GM12878 (cell line): Measurements from ENCODE around the gene PLPPR2. TPM values are rescaled to one million over a fixed set of nuclear protein-coding genes. Genes with fewer than 3 reads are reported as not detected.

Source experiments
- BCL3 ChIP-seq: IDR thresholded peaks from 2 replicates; pipeline ENCODE4 v1.6.1; 2011; ENCODE audit warnings: borderline replicate concordance, low read depth, mild to moderate bottlenecking, moderate library complexity, low read length; ENCODE audit not compliant: insufficient read depth, poor library complexity, severe bottlenecking
- BHLHE40 ChIP-seq, 2 experiments: fragments of 450-650 bp in 1 of 2; IDR thresholded peaks; 2 replicates each; pipeline ENCODE4 v1.6.1; 2011 to 2017; ENCODE audit warnings: low read depth in 2 of 2, borderline replicate concordance in 1 of 2, improper control_type of control experiment in 1 of 2, low read length in 1 of 2, mild to moderate bottlenecking in 1 of 2
- CUX1 ChIP-seq: IDR thresholded peaks from 2 replicates; pipeline ENCODE4 v1.6.1; 2012; ENCODE audit warnings: improper control_type of control experiment, low read depth, low read length; ENCODE audit not compliant: insufficient replicate concordance
- FOS ChIP-seq: IDR thresholded peaks from 3 replicates; pipeline ENCODE4 v1.6.1; 2011; ENCODE audit warnings: borderline replicate concordance; ENCODE audit not compliant: insufficient read length; ENCODE audit errors: extremely low read depth
- HDAC6 ChIP-seq: fragments of 200-600 bp; sonication (generic); IDR thresholded peaks from one replicate; pipeline ENCODE4 v1.8.0; 2017; ENCODE audit warnings: antibody characterized with exemption; ENCODE audit not compliant: unreplicated experiment
- HSF1 ChIP-seq: fragments of 150-350 bp; IDR thresholded peaks from 2 replicates; pipeline ENCODE4 v1.6.1; 2014; ENCODE audit warnings: mild to moderate bottlenecking, low read depth, low read length
- IRF3 ChIP-seq: fragments of 450-650 bp; IDR thresholded peaks from 2 replicates; pipeline ENCODE4 v1.6.1; 2014; ENCODE audit warnings: mild to moderate bottlenecking
- KDM1A ChIP-seq: fragments of 200-600 bp; sonication (generic); IDR thresholded peaks from 2 replicates; pipeline ENCODE4 v1.6.1; 2016; ENCODE audit warnings: borderline replicate concordance
- MAX ChIP-seq: IDR thresholded peaks from 2 replicates; pipeline ENCODE4 v1.6.1; 2012; ENCODE audit warnings: low read depth, low read length, improper control_type of control experiment
- NBN ChIP-seq: fragments of 450-650 bp; IDR thresholded peaks from 2 replicates; pipeline ENCODE4 v1.6.1; 2016
- PBX3 ChIP-seq: IDR thresholded peaks from 2 replicates; pipeline ENCODE4 v1.6.1; 2011; ENCODE audit warnings: mild to moderate bottlenecking, low read depth, low read length, moderate library complexity; ENCODE audit not compliant: insufficient replicate concordance
- SIX5 ChIP-seq: IDR thresholded peaks from 2 replicates; pipeline ENCODE4 v1.6.1; 2011; ENCODE audit warnings: mild to moderate bottlenecking, low read depth, low read length, moderate library complexity; ENCODE audit not compliant: severe bottlenecking
- SRF ChIP-seq, 2 experiments: IDR thresholded peaks; 2 replicates each; pipeline ENCODE4 v1.6.1; 2011; ENCODE audit warnings: low read depth in 2 of 2, low read length in 2 of 2, mild to moderate bottlenecking in 1 of 2, moderate library complexity in 1 of 2
- TBL1XR1 ChIP-seq: IDR thresholded peaks from 2 replicates; pipeline ENCODE4 v1.6.1; 2012; ENCODE audit warnings: low read depth, low read length, improper control_type of control experiment
- USF1 ChIP-seq: IDR thresholded peaks from 2 replicates; pipeline ENCODE4 v1.6.1; 2011; ENCODE audit warnings: borderline replicate concordance, low read depth, mild to moderate bottlenecking, moderate library complexity, mixed read lengths, low read length; ENCODE audit not compliant: insufficient read depth; ENCODE audit errors: extremely low read length
- polyA plus RNA-seq, 11 experiments: library from polyadenylated mRNA; depleted of rRNA in 4 of 11; unstranded in 6 of 11; stranded (reverse) in 5 of 11; fragments of >200 nt; fragmentation: Nextera tagmentation in 4 of 11; fragmentation: Illumina TruSeq in 1 of 11; extraction: Ambion mirVana in 4 of 11; extraction: Trizol in 1 of 11; gene quantifications; 1 replicate in 1 of 11; 2 replicates in 10 of 11; pipeline versions ENCODE4 v1.2.1 to v1.2.3, GENCODE V29; 2011 to 2016; ENCODE audit warnings: inconsistent platforms in 2 of 11, missing spikeins in 2 of 11, low read depth in 1 of 11
- total RNA-seq, 4 experiments: library from RNA; depleted of rRNA in 3 of 4; stranded (reverse); fragments of >200 nt in 3 of 4; fragmentation: Illumina TruSeq in 1 of 4; extraction: Trizol in 1 of 4; gene quantifications; 2 replicates each; pipeline versions ENCODE4 v1.2.1 to v1.2.3, GENCODE V29; 2013 to 2021

The PLPPR2 gene
- total and polyA plus RNA-seq, 10 of the 15 experiments (the other 5 are each of a cell fraction or from before 2014, with no cell fraction given): 0.09 to 2.8 (median 0.70) TPM

GRCh38 chr19:11355160-11356073, at the start of gene PLPPR2 (continued):
- TF ChIP-seq IRF3 (no peak), SIX5 (no peak), BHLHE40 (IDR thresholded peaks at IDR 0.05; ENCODE audit: borderline replicate concordance in 1 of 2, low read depth in 2 of 2, low read length in 1 of 2) (no peak), FOS (no peak), USF1 (no peak), SRF (IDR thresholded peaks at IDR 0.05; ENCODE audit: low read depth in 2 of 2, low read length in 2 of 2) (peak in 1 of 2 experiments; percentile 69; a peak in 1 of 4 replicates), HSF1 (no peak), NBN (peak; percentile 35; the same call in 1 of the 2 replicates), TBL1XR1 (no peak), HDAC6 (no peak), BCL3 (no peak), KDM1A (no peak), CUX1 (no peak), MAX (no peak), PBX3 (no peak)
